Measurements from ENCODE around the gene CHMP3.

- TF ChIP-seq, protein P1, sequence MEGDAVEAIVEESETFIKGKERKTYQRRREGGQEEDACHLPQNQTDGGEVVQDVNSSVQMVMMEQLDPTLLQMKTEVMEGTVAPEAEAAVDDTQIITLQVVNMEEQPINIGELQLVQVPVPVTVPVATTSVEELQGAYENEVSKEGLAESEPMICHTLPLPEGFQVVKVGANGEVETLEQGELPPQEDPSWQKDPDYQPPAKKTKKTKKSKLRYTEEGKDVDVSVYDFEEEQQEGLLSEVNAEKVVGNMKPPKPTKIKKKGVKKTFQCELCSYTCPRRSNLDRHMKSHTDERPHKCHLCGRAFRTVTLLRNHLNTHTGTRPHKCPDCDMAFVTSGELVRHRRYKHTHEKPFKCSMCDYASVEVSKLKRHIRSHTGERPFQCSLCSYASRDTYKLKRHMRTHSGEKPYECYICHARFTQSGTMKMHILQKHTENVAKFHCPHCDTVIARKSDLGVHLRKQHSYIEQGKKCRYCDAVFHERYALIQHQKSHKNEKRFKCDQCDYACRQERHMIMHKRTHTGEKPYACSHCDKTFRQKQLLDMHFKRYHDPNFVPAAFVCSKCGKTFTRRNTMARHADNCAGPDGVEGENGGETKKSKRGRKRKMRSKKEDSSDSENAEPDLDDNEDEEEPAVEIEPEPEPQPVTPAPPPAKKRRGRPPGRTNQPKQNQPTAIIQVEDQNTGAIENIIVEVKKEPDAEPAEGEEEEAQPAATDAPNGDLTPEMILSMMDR (IDR thresholded peaks at IDR 0.05) = no peak
- TF ChIP-seq POLR2A (IDR thresholded peaks at IDR 0.05) = no peak
Observed at GRCh38 chr2:86603905-86604304, 40.7 kb upstream of the CHMP3 start.

Measured in Peyer's patch (tissue), 4 donors.